GM08714 (cell line): ENCODE data around the gene EPDR1.
"Not testable (repeated sequence)": the region's sequence is repeated elsewhere in the genome, so short reads cannot be mapped to it uniquely, and the experiment has no call there.

Source experiments
- H3K4me3 ChIP-seq: fragments of 200-500 bp; sonication (Bioruptor generic); 2 replicates; pipeline ENCODE4 v1.5.1; 2014; ENCODE audit warnings: mild to moderate bottlenecking, low read length, inconsistent platforms
- ZNF274 ChIP-seq: IDR thresholded peaks from 2 replicates; pipeline ENCODE4 v1.6.1; 2012; ENCODE audit warnings: mild to moderate bottlenecking, low read depth, low read length

Gene EPDR1

GRCh38 chr7:37945336-37945735, 24.9 kb downstream of the EPDR1 start:
- TF ChIP-seq ZNF274: no peak
- no peak overlapping the region for H3K4me3 ChIP-seq

- no peak overlapping the region for H3K4me3 ChIP-seq
- TF ChIP-seq ZNF274: no peak
Observed at GRCh38 chr7:37947138-37947940, 26.9 kb downstream of the EPDR1 start.

- no peak overlapping the region for H3K4me3 ChIP-seq
- TF ChIP-seq ZNF274: no peak
Observed at GRCh38 chr7:37947941-37948210, 27.4 kb downstream of the EPDR1 start.

GRCh38 chr7:37952240-37952639, 31.8 kb downstream of the EPDR1 start:
- H3K4me3 ChIP-seq: no peak overlapping the region
- TF ChIP-seq ZNF274: no peak

GRCh38 chr7:37954217-37954616, 33.8 kb downstream of the EPDR1 start:
- H3K4me3 ChIP-seq: not testable (repeated sequence)

- H3K4me3 ChIP-seq: no peak overlapping the region
- TF ChIP-seq ZNF274: no peak
Observed at GRCh38 chr7:37956791-37957190, 36.4 kb downstream of the EPDR1 start.

GRCh38 chr7:37957221-37957970, 37.0 kb downstream of the EPDR1 start:
- no peak for TF ChIP-seq ZNF274
- H3K4me3 ChIP-seq: no peak overlapping the region

- H3K4me3 ChIP-seq: no peak overlapping the region
- no peak for TF ChIP-seq ZNF274
Observed at GRCh38 chr7:37960483-37960882, 40.0 kb downstream of the EPDR1 start.

GRCh38 chr7:37961251-37961650, 40.8 kb downstream of the EPDR1 start:
- no peak overlapping the region for H3K4me3 ChIP-seq
- TF ChIP-seq ZNF274: no peak

- no peak overlapping the region for H3K4me3 ChIP-seq
- TF ChIP-seq ZNF274: no peak
Observed at GRCh38 chr7:37964196-37964595, 43.8 kb downstream of the EPDR1 start.

GRCh38 chr7:37970211-37970610, 49.8 kb downstream of the EPDR1 start:
- no peak for TF ChIP-seq ZNF274
- no peak overlapping the region for H3K4me3 ChIP-seq

- TF ChIP-seq ZNF274: no peak
- no peak overlapping the region for H3K4me3 ChIP-seq
Observed at GRCh38 chr7:37971491-37971890, 51.1 kb downstream of the EPDR1 start.

- no peak overlapping the region for H3K4me3 ChIP-seq
- TF ChIP-seq ZNF274: no peak
Observed at GRCh38 chr7:37973915-37974314, 53.5 kb downstream of the EPDR1 start.

- no peak overlapping the region for H3K4me3 ChIP-seq
- TF ChIP-seq ZNF274: no peak
Observed at GRCh38 chr7:37974711-37975110, 54.3 kb downstream of the EPDR1 start.

- TF ChIP-seq ZNF274: no peak
- H3K4me3 ChIP-seq: no peak overlapping the region
Observed at GRCh38 chr7:37977243-37977642, 56.8 kb downstream of the EPDR1 start.

- no peak overlapping the region for H3K4me3 ChIP-seq
- no peak for TF ChIP-seq ZNF274
Observed at GRCh38 chr7:37981664-37982063, 61.2 kb downstream of the EPDR1 start.

- no peak for TF ChIP-seq ZNF274
- H3K4me3 ChIP-seq: no peak overlapping the region
Observed at GRCh38 chr7:37982423-37982822, 62.0 kb downstream of the EPDR1 start.
